GDM1 (cell line): ENCODE measurements around the gene PKP2.
"Not testable (repeated sequence)": the region's sequence is repeated elsewhere in the genome, so short reads cannot be mapped to it uniquely, and the experiment has no call there.

Experiments used
- DNase-seq: peaks from one replicate; lab custom pipeline; 2025; lab: John Stamatoyannopoulos, UW

The PKP2 gene

GRCh38 chr12:32895688-32896431, 717 bp downstream of the PKP2 start:
- no peak for DNase-seq

- DNase-seq = no peak
Observed at GRCh38 chr12:32894566-32894965, 2.0 kb downstream of the PKP2 start.

DNA sequence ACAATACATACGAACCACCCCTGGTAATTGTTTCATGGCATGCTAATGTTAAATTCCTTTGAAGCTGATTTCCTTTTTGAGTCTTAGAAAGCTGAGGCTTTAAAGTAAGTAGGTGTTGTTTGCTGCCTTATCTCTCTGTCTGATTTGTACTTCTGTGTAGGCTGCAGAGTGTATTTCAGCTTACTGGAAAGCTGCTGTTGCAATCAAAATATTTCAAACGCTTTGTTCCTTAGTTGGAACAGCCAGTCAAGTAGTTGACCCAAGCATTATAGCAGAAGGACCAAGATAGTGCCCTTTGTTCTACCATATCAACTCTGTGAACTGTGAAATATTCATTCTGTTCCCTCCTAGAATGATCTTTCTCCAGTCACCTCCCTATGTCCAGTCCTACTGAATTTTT, 3.1 kb downstream of the PKP2 start:
- DNase-seq = no peak

- DNase-seq = no peak
Observed at GRCh38 chr12:32893043-32893442, 3.5 kb downstream of the PKP2 start.

DNA sequence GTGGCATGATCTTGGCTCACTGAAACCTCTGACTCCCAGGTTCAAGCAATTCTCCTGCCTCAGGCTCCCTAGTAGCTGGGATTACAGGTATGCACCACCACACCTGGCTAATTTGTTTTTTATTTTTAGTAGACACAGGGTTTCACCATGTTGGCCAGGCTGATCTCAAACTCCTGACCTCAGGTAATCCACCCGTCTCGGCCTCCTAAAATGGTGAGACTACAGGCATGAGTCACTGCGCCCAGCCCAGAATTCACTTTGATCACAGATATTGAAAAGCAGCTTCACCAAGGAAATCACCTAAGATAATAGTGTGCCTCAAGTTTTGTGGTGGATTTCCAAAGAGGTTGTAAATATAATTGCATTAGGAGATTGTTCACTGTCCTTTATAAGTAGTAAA, 4.2 kb downstream of the PKP2 start:
- DNase-seq = not testable (repeated sequence)

- DNase-seq = no peak
Observed at GRCh38 chr12:32891956-32892355, 4.6 kb downstream of the PKP2 start.

DNA sequence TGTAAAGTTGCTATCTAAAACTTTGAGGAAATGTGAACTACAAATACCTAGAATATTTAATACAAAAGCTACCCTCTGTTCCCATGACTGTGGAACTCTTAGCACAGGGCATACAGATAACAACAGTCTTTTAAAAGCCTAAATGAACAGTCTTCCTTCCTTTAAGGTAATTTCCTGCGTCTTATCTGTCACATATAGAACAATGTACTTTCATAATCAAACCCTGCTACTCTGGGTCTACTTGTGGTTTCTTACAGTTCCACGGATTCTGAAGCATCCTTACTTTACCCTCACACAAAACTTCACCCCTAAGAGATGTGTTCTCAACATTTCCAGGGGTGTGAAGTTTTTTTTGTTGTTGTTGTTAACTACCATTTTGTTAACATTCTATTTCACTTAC, 5.1 kb downstream of the PKP2 start:
- no peak for DNase-seq

DNA sequence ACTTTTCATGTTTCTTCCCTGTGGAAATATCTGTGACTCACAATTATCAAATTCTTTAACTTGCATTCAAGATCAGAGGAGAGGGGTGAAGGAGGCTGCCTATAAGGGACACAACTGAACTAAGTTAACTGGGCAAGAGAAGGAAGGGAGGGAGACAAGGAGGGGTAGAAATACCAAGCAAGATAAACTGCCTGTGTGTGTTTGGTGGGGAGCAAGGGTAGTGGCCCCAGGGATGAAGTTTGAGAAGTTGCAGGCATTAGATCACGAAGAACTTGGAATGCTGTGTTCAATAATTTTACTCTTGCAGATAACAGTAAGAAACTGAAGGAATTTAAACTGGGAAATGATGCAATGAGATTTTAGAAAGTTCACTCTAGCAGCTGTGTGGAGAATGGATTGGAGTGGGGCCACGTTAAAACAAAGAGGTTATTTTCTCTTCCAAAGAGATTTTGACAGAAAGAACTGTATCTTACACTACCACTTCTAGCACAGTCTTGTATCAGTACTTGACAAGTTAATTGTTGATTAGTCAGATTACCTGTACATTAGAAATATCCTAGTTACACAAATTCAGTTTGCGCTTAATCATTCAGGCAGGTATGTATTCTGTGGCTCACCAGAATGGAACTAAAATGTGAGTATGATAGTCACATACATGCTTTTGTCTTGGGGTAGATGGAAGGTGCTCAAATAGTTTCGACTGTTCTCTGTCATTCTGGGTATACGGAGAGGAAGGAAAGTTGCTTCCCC, 7.4 kb downstream of the PKP2 start:
- DNase-seq = no peak

DNA sequence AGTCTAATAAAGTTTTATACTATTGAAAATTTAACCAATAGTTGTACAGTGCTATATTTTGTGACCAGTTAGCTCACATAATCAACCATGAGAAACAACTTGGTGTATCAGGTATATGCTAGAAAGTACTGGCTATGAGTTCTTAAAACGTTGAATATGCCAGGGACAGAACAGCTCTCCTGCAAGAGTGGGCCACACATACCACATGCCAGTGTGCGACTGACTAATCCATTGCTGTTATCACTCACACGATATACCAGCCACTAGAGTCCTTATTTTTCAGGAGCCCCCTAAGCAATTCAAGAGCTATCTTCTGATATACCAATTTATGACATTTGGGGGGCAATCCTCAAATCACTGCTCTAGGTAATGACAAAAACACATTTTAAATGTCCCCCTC, 9.5 kb downstream of the PKP2 start:
- DNase-seq = no peak

DNA sequence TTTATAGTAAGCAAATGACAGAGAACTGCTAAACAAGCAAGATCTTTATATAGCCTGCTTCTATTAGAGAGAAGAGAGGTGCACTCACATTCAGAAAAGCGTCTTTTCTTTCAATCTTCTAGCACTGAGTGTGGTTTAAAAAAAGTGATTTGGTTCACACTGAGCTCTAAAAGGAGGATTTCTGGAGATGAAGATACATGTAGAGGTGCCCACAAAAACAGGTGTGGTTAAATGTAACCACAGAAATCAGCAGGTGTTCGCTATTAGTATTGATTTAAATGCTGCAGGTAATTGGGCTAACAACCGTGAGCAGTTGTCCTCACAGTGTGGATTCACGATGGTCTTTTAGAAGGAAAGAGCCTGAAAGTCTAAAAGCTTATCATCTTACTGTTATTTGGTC, 10.7 kb downstream of the PKP2 start:
- DNase-seq = no peak

DNA sequence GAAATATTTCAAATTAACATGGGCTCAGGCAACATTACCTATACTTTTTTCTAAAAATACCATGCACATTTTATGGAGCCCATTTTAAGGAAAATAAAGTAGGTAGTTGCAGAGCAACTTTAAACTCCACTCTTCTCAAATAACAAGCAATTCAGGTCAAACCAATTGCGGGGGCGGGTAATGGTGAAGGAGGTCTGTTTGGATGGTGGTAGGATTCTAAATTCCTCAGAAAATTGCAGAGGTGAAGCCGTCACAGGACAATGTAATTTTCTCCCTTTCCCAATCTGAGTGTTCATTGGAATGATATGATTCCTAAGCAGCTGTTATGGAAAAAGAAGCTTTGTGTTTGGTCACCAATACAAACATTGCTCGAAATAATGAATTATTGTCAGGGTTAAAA, 11.6 kb downstream of the PKP2 start:
- DNase-seq = no peak

GRCh38 chr12:32881702-32882101, 14.9 kb downstream of the PKP2 start:
- DNase-seq = no peak

DNA sequence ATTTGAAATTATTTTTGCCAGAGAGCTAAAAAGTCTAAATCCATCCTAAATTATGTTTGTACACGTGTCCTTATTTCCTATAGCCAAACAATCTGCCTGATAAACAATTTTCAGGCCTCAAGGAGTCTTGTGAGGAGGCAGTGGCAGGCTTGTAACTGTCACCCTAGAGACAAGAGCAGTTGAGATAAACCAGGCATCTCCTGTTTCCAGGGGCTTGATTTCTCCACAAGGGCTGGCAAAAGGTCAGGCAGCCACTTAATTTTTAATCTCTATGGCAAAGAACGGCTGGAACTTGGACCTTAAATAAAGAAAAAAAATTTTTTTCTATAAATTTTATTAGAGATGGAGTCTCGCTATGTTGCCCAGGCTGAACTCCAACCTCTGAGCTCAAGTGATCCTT, 15.5 kb downstream of the PKP2 start:
- no peak for DNase-seq

DNA sequence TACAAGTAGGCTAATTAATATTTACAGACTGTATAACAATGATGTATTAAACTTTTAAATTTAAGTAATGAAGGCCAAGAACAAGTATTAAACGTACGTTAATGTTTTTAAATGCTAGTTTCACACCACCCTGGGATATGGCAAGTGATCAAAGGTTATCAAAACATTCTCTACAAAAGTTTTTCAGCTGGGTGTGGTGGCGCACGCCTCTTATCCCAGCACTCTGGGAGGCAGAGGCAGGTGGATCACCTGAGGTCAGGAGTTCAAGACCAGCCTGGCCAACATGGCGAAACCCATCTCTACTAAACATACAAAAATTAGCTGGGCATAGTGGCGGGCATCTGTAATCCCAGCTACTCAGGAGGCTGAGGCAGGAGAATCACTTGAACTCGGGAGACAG, 17.5 kb downstream of the PKP2 start:
- not testable (repeated sequence) for DNase-seq

DNA sequence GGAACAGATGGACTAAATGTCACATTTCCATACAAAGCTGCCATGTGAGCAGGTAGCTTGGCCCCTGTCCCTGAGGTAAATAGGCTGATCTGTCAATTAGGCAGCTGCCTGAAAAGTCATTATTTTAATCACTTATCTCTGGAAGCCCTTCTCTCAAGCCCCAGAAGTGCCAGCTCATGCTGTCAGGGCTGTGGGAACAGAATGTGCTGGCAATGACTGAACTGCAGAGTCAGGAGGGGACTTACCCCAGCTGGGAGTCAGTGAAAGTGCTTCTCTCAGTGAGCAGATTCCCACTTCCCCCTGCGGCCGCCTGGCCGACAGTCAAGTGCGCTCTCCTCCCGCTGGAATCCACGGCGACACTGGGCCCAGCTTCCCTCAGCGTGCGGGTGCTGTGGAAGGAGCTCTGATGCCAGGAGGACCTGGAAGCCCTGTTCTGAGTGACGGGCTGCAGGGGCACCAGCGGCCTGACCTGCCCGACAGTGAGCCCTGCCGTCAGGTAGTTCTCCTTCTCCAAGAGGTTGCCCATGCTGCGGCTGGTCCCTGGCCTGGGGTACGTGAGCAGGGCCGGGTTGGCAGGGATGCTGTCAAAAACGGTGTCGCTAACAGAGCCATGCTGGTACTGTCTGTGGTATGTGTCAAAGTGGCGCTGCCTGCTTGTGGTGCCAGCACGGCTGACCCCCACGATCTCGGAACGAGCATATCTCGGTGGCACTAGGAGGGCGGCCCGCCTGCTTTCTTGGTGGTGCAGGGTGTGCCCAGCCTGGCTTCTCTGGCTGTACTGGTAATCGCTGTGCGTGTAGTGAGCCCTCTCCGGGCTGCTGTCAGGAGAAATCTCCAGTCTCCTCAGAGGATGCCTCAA, 18.7 kb downstream of the PKP2 start:
- DNase-seq = no peak

GRCh38 chr12:32876004-32876403, 20.6 kb downstream of the PKP2 start:
- no peak for DNase-seq

- DNase-seq = no peak
Observed at GRCh38 chr12:32874975-32875374, 21.6 kb downstream of the PKP2 start.

DNA sequence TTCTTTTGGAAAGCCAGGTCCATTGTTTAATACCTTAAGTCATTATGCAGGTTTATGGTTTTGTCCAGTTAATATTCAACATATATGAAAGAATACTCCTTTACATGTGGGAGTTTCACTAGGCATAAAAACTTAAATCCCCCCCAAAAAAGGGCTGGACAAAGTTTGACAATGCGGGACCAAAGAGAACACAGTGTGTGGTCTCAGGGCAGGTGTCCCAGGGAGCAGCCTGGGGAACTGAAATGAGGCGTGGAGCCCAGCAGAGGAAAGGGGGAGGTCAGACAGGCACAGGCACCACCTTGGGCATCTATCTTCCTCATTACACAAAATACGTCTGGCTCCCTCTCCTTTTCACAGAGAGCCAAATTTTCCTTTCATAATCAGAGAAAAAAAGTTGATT, 22.5 kb downstream of the PKP2 start:
- DNase-seq = no peak

GRCh38 chr12:32872416-32872815, 24.2 kb downstream of the PKP2 start:
- DNase-seq = not testable (repeated sequence)

DNA sequence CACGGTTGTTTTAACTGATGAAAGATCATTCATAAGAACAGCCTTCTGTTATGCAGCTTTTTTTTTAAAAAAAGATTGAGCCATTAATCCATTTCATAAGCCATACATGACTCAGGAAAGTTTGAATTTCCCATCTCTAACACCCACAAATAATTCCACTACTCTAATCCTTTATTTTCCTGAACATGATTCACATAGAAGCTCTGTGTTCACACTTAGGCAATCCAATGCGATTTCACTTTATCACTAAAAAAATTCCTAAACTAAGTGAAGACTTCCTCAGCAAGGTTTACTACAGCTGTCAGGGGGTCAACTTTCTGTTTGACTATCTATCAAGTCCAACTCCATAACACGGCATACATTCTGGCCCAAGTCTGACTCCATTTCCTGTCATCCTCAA, 25.9 kb downstream of the PKP2 start:
- DNase-seq = no peak

DNA sequence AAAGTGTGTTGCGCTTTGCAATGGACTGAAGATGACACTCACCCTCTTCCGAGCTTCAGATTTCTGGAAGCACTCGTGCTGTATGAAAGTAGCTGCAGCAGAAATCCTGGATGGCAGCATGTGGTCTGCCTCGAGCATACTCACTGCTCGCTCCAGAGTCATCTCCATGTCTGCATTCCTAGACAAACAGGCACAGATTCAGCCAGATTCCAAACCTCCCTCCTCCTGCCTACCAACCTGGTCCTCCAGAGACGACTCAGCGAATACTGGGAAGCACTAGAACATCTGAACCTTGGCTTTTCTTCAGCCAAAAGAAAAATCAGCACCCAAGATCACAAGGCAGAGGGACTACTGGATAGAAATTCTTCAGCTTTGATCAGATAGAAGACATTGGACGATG, 27.7 kb downstream of the PKP2 start:
- no peak for DNase-seq

DNA sequence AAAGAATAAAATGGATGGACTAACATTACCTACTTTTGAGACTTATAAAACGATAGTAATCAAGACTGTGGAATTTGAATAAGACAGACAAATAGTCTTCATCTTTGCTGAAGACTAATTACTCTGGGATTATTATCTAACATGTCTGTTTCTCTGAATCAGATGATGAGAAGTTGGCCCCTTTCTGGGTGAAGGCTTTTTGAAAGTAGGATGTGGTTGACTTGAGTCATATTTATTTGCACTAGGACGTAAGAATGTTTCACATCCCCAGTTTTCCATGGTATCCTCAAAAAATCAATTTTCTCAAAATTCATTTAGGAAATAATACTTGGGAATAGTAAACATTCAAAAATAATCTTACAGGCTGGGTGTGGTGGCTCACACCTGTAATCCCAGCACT, 31.8 kb downstream of the PKP2 start:
- DNase-seq = no peak

GRCh38 chr12:32863128-32863527, 33.4 kb downstream of the PKP2 start:
- DNase-seq = no peak
